Stimulated activated CD4-positive, alpha-beta T cell treated with anti-CD3 and anti-CD28 coated beads, TNF-alpha, amount 100 ng/mL, for 4 hours (primary cell): ENCODE measurements around the gene GJA4.
"Not testable (repeated sequence)": the region's sequence is repeated elsewhere in the genome, so short reads cannot be mapped to it uniquely, and the experiment has no call there.

Experiments used
- DNase-seq, 3 experiments: peaks; one replicate each; pipeline ENCODE4 v3.0.0-alpha.2; 2020; ENCODE audit warnings: low read depth in 3 of 3

Gene GJA4

DNA sequence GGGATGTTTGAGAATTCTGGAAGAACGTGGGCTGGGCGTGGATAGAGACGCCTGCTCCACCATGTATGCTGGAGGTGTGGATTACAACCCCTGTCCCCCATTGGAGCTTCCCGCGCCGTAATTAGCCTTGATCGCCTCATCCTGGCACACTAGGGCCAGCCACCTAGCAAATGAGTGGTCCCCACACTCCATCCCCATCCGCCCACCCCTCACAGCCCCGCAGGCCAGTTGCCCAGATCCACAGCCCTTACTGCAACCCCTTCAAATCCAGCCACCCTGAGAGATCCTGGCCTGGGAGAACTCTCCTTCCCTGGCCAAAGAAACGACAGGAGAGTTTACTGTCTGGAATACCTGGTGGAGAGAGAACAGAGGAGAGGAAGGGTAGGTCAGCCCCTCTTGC is 375 bp upstream of the GJA4 start:
- no peak for DNase-seq

DNA sequence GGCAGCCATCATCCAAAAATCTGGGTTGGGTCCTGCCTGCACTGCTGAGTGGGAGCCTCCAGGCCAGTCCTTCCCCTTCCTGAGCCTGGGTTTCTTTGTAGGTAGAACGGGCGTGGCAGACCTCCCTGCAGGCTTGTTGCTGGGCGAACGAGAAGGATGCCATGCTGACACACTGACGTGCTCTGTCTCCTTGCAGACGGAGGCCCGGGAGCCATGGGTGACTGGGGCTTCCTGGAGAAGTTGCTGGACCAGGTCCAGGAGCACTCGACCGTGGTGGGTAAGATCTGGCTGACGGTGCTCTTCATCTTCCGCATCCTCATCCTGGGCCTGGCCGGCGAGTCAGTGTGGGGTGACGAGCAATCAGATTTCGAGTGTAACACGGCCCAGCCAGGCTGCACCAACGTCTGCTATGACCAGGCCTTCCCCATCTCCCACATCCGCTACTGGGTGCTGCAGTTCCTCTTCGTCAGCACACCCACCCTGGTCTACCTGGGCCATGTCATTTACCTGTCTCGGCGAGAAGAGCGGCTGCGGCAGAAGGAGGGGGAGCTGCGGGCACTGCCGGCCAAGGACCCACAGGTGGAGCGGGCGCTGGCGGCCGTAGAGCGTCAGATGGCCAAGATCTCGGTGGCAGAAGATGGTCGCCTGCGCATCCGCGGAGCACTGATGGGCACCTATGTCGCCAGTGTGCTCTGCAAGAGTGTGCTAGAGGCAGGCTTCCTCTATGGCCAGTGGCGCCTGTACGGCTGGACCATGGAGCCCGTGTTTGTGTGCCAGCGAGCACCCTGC is 1.4 kb downstream of the GJA4 start:
- no peak for DNase-seq

DNA sequence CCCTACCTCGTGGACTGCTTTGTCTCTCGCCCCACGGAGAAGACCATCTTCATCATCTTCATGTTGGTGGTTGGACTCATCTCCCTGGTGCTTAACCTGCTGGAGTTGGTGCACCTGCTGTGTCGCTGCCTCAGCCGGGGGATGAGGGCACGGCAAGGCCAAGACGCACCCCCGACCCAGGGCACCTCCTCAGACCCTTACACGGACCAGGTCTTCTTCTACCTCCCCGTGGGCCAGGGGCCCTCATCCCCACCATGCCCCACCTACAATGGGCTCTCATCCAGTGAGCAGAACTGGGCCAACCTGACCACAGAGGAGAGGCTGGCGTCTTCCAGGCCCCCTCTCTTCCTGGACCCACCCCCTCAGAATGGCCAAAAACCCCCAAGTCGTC is 2.0 kb downstream of the GJA4 start:
- DNase-seq = no peak

DNA sequence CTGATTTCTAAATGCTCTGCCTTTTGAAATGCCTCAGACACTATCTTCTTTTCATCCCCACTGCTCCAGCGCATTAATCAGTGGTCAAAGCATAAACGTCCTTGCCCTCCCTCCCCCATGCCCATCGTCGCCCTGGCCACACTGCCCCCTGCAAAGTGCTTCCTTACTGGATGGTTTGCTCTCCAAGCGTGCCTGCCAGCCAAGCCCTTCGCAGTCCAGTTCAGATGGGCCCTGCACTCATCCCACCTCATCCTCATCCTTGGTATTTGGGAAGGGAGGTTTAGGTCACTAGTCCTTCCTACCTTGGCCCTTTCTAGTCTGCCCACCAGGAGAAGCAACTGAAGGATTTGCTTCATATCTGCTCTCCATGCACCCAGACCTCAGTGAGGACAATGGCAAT is 3.1 kb downstream of the GJA4 start:
- no peak for DNase-seq

DNA sequence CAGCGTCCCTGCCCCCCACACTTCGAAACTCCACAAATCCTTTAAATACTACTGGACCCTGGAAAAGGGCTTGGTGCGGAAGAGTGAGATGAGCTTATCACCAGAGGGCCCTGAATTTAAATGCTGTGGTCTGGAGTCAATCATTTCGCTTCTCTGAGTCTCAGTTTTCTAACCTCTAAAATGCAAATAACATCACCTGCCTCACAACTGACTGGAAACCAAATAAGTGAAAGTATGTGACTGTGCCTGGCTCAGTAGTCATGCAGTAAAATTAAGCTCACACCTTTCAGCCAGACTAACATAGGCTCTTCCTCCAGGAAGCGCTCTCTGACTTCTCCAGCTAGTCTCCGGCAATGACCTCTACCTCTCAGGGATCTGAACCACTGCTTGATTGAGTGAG is 4.2 kb downstream of the GJA4 start:
- no peak for DNase-seq

DNA sequence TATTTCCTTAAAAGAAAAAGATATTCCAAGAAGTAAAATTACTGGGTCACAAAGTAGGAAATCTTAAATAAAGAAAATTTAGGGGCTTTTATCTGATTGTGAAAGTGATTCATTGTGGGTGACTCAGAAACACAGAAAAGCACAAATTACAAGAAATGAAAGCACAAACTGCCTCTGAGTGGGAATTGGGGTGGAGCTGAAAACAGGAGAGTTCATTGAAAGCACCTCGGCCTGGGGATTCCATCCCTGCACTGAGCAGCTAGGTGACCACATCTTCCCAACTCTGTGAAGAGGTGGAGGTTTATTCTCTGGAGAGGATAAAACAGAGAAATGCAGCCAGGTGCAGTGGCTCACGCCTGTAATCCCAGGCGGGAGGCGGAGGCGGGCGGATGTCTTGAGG is 7.4 kb downstream of the GJA4 start:
- DNase-seq = no peak

DNA sequence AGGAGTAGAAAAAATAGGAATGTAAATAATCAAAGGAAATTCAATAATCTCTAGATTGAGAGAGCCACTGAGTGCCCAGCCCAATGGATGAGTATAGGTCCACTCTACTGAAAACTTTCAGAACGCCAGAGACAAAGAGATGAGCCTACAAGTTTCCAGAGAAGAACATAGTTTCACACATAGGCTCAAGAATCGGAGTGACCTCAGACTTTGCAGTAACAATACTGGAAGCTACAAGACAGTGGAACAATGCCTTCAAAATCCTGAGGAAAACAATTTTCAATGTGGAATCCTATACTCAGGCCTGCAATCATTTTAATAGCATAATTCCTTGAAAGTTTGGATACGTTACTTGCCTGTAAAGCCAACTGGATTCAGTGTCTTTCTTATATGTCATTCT is 11.0 kb downstream of the GJA4 start:
- DNase-seq = no peak

DNA sequence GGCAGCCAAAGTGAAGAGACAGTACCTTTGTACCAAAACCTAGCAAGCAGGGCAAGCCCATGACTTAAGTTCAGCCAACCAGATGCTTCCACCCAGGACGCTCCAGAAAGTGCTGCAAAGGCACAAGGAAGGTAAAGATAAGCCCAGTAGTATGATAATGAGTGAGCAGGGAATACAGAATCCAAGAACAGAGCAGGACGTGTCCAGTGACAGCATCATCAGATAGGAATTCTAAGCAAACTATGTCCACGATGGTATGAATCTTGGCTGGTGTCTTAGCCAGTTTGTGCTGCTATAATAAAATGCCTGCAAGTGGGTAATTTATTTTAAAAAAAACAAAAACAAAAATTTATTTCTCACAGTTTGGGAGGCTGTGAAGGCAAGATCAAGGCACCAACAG is 13.6 kb downstream of the GJA4 start:
- no peak for DNase-seq

DNA sequence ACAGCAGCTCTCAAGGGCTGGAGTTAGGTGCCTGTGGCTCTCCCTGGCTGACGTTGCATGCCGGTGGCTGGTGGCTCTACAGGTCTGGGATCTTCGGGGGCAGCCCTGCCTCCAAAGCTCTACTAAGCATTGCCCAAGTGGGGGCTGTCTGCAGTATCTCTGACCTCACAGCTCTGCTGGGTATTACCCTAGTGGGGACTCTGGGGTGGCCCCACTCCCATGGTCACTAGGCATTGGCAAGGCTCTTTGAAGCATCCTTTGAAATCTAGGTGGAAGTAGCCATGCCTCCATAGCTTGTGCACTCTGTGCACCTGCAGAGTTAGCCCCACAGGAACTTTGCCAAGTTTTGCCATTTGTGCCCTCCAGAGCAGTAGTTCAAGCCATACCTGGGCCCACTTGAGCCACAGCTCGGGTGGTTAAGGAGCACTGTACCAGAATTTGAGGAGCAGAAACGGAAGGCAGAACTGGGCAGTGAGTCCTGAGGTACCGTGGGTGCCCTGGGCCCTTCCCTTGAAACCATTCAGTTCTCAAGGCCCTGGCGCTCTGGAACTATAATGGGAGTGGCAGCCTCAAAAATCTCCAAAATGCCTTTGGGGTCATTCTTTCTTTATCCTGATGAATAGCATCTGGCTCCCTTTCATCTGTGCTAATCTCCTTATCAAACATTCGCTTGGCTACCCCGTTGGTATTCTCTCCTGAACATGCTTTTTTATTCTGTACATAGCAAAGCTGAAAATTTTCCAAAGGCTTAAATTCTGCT is 15.4 kb downstream of the GJA4 start:
- no peak for DNase-seq

DNA sequence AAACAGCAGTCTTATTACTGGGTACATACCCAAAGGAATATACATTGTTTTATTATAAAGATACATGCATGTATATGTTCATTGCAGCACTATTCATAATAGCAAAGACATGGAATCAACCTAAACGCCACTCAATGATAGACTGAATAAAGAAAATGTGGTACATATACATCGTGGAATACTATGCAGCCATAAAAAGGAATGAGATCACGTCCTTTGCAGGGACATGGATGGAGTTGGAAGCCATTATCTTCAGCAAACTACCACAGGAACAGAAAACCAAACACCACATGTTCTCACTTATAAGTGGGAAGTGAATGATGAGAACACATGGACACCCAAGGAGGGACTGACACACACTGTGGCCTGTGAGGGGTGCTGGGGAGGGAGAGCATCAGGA is 18.0 kb downstream of the GJA4 start:
- not testable (repeated sequence) for DNase-seq

DNA sequence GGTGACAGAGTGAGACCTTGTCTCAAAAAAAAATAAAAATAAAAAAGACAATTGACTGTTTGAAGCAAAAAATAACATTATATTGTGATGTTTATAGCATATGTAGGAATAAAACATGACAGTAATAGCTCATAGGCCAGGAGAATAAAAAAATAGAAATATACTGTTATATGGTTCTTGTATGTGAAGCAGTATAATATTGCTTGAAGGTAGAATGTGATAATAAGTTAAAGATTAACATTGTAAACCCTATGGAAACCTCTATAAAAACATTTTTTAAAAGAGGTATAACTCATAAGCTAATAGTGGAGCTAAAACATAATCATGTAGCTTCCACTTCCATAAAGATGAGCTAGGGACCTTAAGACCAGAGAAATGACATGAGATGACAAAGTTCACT is 23.5 kb downstream of the GJA4 start:
- no peak for DNase-seq

DNA sequence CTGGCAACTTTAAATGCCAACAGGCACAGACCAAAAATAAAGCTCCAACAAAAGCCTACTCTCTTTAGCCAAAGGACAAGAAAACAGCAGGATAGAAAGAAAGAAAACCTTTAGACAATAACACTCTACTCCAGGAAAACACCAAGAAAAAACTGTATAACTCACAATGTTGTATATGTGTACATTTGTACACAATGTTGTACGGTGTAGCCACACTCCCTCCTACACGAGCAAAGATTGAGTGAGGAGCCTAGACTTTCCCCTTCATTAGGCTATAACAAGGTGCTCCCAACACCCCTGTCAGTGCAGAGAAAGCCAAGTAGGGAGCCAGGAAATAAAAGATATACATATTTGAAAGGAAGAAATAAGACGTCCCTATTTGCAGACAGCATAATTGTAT is 24.0 kb downstream of the GJA4 start:
- DNase-seq = no peak

DNA sequence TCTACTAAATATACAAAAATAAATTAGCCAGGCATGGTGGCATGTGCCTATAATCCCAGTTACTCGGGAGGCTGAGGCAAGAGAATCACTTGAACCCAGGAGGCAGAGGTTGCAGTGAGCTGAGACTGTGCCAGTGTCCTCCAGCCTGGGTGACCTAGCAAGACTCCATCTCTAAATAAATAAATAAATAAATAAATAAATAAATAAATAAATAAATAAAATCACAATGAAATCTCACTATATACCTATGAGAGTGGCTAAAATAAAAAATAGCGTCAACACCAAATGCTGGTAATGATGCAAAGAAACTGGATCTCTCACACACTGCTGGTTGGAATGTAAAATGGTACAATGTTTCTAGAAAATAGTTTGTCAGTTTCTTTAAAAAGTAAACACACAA is 26.1 kb downstream of the GJA4 start:
- not testable (repeated sequence) for DNase-seq

DNA sequence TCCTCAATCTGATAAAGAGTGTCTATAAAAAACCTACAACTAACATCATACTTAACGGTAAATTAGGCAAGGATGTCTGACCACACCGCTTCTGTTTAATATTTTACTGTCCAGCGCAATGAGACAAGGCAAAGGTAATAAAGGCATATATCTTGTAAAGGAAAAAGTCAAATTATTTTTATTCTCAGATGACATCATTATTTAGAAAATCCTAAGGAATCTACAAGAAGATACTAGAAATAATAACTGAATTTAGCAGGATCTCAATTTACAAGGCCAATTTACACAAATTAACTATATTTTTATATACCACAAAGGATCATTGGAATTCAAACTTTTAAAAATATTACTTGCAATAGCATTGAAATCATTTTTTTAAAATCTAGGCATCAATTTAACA is 29.4 kb downstream of the GJA4 start:
- no peak for DNase-seq

DNA sequence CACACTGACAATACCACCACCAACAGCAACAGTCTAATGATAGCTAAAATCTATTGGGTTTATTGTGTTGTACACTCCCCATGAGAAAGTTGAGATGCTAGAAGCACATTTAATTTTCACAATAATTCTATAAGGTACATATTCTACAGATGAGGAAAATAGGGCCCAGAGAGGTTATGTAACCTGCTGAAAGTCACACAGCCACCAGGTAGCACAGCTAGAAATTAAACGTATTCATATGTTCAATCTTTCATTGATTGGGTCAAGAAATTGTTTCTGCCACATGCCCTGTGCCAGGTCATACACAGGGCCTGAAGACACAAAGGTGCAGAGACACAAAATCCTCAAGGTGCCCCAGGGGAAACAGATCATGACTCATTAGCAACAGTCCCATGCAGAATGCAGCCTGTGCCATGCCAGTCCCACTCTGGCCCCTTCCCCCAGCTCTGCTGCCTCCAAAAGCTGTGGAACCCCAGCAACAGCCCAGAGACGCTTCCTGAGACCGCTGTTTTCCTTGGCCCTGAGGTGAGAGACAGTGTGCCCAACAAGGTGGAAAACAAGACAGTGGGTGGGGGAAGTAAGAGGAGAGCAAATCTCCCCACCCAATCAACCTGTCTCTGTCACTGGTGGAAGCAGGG is 32.1 kb downstream of the GJA4 start:
- DNase-seq = no peak

DNA sequence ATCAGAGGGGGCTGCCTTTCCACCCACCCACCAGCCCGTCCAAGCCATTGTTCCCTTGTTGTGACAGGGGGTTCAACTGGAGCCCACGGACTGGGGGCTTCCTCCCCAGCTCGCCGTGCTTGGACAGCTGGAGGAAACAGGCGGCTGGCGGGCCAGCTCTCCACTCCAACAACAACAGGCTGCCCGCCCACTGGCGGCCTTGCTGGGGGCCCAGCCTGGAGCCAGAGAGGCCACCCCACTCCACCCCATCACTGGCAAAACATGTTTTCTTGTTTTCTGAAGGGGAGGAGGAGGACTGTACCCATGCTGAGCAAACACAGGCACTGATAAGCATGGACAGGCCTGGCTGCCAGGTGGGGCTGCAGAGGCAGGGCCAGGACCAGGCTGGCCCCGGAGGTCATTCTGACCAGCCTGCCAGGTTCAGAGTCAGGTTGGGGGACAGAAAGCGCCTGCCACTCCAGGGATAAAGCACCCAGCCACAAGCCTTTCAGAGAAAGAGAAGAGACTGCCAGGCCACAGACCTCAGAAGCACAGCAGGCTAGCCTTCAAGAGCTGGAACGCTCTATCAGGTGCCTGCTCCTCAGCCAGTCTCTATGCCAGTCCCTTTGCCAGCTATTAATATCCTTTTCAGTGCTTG is 32.8 kb downstream of the GJA4 start:
- no peak for DNase-seq

DNA sequence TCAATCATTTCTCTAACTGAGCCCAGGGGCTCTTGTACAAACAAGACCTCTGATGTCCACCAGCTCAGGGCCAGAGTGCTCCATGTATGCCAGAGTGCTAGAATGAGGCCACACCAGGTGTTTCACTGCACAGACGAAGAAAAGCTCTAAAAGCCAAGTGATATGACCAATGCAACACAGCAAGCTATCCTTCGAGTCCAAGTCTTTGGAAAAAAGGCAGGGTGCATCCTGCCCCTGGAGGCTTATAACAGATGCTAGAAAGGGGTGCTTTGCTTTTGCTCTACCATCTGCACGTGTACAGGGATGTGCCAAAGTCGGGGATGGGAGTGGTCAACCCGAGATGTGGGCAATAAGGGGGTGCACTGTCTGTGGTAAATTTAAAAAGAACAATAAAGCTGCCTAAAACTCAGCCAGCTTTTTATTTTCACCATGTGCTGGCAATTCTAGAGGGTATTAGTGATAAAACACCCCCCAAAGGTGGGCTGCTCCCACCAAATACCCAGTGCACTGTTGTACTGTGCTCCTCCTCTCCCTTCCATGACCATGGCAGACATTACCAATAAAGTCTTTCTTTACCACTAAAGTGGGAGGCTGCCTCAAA is 34.6 kb downstream of the GJA4 start:
- no peak for DNase-seq

DNA sequence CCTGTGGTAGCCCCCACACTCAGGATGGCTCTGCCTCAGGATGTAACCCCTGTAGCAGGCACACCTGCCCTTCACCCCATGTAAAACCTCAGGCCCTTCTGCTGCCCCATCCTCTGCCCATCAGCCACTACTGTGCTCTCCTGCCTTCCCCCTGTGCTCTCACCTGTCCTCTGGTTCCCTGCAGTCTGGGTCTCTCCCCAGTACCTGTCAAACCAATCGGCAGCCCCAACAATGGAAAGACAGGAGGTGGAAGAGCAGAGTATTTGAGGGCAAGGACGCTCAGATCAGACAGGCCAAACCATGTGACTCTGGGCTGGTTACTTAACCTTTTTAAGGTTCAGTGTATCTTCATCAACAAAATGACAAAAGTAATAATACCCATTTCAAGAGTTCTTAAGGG is 35.8 kb downstream of the GJA4 start:
- DNase-seq = no peak

DNA sequence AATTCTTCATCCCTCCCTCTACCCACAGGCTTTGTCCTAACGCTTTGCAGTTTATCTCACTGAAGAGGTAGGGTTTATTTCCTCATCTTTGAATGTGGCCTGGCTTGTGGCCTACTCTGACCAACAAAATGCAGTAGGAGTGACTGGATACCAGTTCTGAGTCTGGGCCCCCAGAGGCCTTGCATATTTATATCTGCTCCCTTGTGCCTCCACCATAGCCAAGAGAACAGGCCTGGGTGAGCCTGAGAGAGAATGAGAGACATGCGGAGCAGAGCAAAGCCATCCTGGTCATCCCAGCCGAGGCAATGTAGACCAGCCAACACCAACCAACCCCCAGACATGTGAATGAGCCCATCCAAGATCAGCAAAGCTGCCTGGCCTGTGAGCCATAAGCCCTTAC is 36.5 kb downstream of the GJA4 start:
- DNase-seq = no peak

DNA sequence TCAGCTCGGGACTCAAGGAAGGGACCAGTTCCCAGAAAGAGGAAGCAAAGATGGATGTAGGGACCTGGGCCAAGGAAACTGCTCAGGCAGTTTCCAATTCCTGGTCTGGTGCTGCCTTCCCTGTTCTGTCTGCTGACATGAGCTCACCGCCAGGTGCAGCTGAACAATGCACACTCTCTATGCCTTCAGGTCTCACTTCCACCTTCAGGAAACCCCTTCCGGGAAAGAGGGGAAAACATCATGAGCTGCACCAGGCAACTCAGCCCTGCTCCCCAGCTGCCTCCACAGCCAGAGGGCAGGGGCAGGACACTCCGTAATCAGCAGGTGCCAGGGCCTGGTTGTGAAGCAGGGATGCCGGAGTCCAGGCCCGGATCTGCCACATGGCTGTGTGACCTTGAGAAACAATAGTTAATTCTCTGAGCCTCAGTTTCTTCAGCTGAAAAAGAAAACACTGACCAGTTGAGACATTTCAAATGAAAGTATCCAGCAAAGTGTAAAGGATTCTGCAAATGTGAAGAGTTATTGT is 39.0 kb downstream of the GJA4 start:
- DNase-seq = no peak

DNA sequence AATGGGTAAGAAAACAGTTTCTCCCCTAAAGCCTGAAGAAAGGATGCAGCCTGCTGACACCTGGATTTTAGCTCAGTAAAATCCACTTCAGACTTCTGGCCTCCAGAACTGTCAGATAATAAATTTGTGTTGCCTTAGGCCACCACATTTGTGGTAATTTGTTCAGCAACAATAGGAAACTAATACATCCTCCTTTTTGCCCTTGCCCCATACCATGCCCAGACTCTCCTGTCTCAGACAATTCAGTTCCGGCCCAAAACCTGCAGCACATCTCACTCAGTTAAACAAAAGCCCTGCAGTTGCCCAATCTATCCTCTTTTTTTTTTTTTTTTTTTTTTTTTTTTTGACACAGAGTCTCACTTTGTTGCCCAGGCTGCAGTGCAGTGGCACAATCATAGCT is 40.9 kb downstream of the GJA4 start:
- DNase-seq = no peak
